Left lung (tissue), 10 donors: ENCODE data around the gene SPATA31D3. TPM values are rescaled to one million over a fixed set of nuclear protein-coding genes. Genes with fewer than 3 reads are reported as not detected.

Experiments
- ATAC-seq: fragments of 200-7000 bp; cut with Tn5 transposase; one replicate; pipeline ENCODE4 v1.9.1; 2020; ENCODE audit warnings: moderate library complexity
- DNase-seq, 4 donors: peaks; one replicate each; pipeline ENCODE4 v3.0.0-alpha.2; 2013 to 2020
- H3K27ac ChIP-seq, 2 donors: fragments of 200-600 bp; sonication (generic) in 1 of 2; one replicate each; pipeline versions ENCODE4 v1.5.0 to v1.8.0; 2020 to 2021
- H3K27me3 ChIP-seq, 2 donors: fragments of 200-600 bp; sonication (generic) in 1 of 2; one replicate each; pipeline versions ENCODE4 v1.5.0 to v1.8.0; 2020 to 2021
- H3K36me3 ChIP-seq, 2 donors: fragments of 200-600 bp; sonication (generic) in 1 of 2; one replicate each; pipeline versions ENCODE4 v1.5.0 to v1.8.0; 2020 to 2021
- H3K4me1 ChIP-seq, 2 donors: fragments of 200-600 bp; one replicate each; pipeline ENCODE4 v1.8.0; 2021
- H3K4me3 ChIP-seq, 2 donors: fragments of 200-600 bp; sonication (generic) in 1 of 2; one replicate each; pipeline versions ENCODE4 v1.5.0 to v1.8.0; 2020 to 2021; ENCODE audit warnings: mild to moderate bottlenecking in 1 of 2
- H3K9me3 ChIP-seq, 2 donors: fragments of 200-600 bp; sonication (generic) in 1 of 2; one replicate each; pipeline versions ENCODE4 v1.5.0 to v1.8.0; 2020 to 2021
- CTCF ChIP-seq, 2 donors: fragments of 200-600 bp; sonication (generic) in 1 of 2; IDR thresholded peaks; one replicate each; pipeline versions ENCODE4 v1.5.0 to v1.8.0; 2021; ENCODE audit warnings: antibody characterized with exemption in 2 of 2
- intact Hi-C, 2 donors: fragments of 100-400 bp; cut with DNase I; formaldehyde crosslinking; loops; one replicate each; pipeline versions ENCODE4 v1.11.2 to v1.14.2; 2022
- polyA plus RNA-seq, 6 donors: library from polyadenylated mRNA; unstranded; fragments of 120-200 nt; gene quantifications; one replicate each; pipeline ENCODE4 v1.2.1, GENCODE V29; 2013; ENCODE audit not compliant: insufficient read length in 6 of 6
- total RNA-seq, 2 donors: library from RNA; stranded (reverse); fragmentation: NEBNext Ultra II Directional; extraction: Animal tissue kit (Norgen Biotek cat#: 25700); gene quantifications; one replicate each; pipeline ENCODE4 v1.2.1, GENCODE V29; 2021
- donor health status: DM: no; HTN: yes; CAD: no.
- donor health status: DM: no; HTN: no; CAD: no.

Gene SPATA31D3
- total and polyA plus RNA-seq, 8 donors, result not detected

- no peaks in the 10 kb centered on the region for H3K27me3 ChIP-seq
- TF ChIP-seq CTCF (IDR thresholded peaks at IDR 0.05), result no peak
- H3K27ac ChIP-seq, result no peak overlapping the region
- no peak for ATAC-seq
- H3K36me3 ChIP-seq, result no peaks in the 10 kb centered on the region
- H3K4me1 ChIP-seq, result no peaks in the 10 kb centered on the region
- no peak overlapping the region for H3K4me3 ChIP-seq
- DNase-seq, result no peak
- peaks cover 0 to 16% of the 10 kb centered on the region in 2 donors for H3K9me3 ChIP-seq
- intact Hi-C loops, result no loop called here
Observed at GRCh38 chr9:81971727-81972126, 28.4 kb downstream of the SPATA31D3 start.

GRCh38 chr9:81974764-81975163 lies 31.5 kb downstream of the SPATA31D3 start:
- Histone ChIP-seq H3K4me1 (no peaks in the 10 kb centered on the region), H3K4me3 (no peak overlapping the region), H3K27me3 (no peaks in the 10 kb centered on the region), H3K27ac (no peak overlapping the region), H3K36me3 (no peaks in the 10 kb centered on the region), H3K9me3 (peaks cover 0 to 22% of the 10 kb centered on the region in 2 donors)
- TF ChIP-seq CTCF (IDR thresholded peaks at IDR 0.05), result no peak
- ATAC-seq (no peak), DNase-seq (no peak)
- intact Hi-C loops, result no loop called here

- intact Hi-C loops, result no loop called here
- TF ChIP-seq CTCF (IDR thresholded peaks at IDR 0.05), result no peak
- no peak overlapping the region for H3K27ac ChIP-seq
- peaks cover 0 to 22% of the 10 kb centered on the region in 2 donors for H3K9me3 ChIP-seq
- no peaks in the 10 kb centered on the region for H3K27me3 ChIP-seq
- DNase-seq, result no peak
- H3K4me1 ChIP-seq, result no peaks in the 10 kb centered on the region
- ATAC-seq, result no peak
- no peak overlapping the region for H3K4me3 ChIP-seq
- H3K36me3 ChIP-seq, result no peaks in the 10 kb centered on the region
Observed at GRCh38 chr9:81976351-81976750, 33.1 kb downstream of the SPATA31D3 start.

- DNase-seq (no peak), ATAC-seq (no peak)
- Histone ChIP-seq H3K4me1 (no peaks in the 10 kb centered on the region), H3K9me3 (peaks cover 0 to 11% of the 10 kb centered on the region in 2 donors), H3K36me3 (no peaks in the 10 kb centered on the region), H3K27ac (no peak overlapping the region), H3K27me3 (no peaks in the 10 kb centered on the region), H3K4me3 (no peak overlapping the region)
- no peak for TF ChIP-seq CTCF (IDR thresholded peaks at IDR 0.05)
- intact Hi-C loops, result no loop called here
Observed at GRCh38 chr9:81979196-81979595, 35.9 kb downstream of the SPATA31D3 start.

GRCh38 chr9:81980568-81980967 lies 37.3 kb downstream of the SPATA31D3 start:
- TF ChIP-seq CTCF (IDR thresholded peaks at IDR 0.05), result no peak
- H3K4me3 ChIP-seq, result no peak overlapping the region
- no peak for DNase-seq
- no peak overlapping the region for H3K27ac ChIP-seq
- H3K36me3 ChIP-seq, result no peaks in the 10 kb centered on the region
- H3K9me3 ChIP-seq, result peaks cover 0 to 6% of the 10 kb centered on the region in 2 donors
- H3K4me1 ChIP-seq, result no peaks in the 10 kb centered on the region
- intact Hi-C loops, result no loop called here
- no peak for ATAC-seq
- H3K27me3 ChIP-seq, result no peaks in the 10 kb centered on the region
